A172 (cell line): ENCODE results near the gene ZNF236. TPM values are rescaled to one million over a fixed set of nuclear protein-coding genes. Genes with fewer than 3 reads are reported as not detected.

Experiments
- DNase-seq: peaks from one replicate; pipeline ENCODE4 v3.0.0-alpha.2; 2015; ENCODE audit warnings: low spot score
- total RNA-seq: library from RNA; depleted of rRNA; stranded (reverse); fragments of >200 nt; shearing (Covaris generic); gene quantifications from 2 replicates; pipeline ENCODE4 v1.2.3, GENCODE V29; 2014

ZNF236 gene
- total RNA-seq, 1 experiment from 2014 or later, result 15.1 TPM

DNA sequence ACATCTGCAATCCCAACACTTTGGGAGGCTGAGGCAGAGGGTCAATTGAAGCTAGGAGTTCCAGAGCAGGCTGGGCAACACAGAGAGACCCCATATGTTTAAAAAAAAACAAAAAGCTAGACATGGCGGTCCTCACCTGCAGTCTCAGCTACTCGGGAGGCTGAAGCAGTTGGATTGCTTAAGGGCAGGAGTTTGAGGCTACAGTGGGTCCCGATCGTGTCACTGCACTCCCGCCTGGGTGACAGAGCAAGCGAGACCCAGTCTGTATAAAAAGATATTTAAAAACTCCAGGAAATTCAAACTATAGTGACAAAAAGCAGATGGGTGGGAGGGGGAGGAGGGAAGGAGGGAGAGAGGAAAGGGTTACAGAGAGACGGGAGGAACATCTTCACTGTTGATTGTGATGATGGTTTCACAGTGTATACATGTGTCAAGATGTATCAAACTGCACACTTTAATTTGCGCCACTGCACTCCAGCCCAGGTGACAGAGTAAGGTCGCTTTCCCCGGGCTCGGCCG is 942 bp upstream of the ZNF236 start:
- no peak for DNase-seq

DNA sequence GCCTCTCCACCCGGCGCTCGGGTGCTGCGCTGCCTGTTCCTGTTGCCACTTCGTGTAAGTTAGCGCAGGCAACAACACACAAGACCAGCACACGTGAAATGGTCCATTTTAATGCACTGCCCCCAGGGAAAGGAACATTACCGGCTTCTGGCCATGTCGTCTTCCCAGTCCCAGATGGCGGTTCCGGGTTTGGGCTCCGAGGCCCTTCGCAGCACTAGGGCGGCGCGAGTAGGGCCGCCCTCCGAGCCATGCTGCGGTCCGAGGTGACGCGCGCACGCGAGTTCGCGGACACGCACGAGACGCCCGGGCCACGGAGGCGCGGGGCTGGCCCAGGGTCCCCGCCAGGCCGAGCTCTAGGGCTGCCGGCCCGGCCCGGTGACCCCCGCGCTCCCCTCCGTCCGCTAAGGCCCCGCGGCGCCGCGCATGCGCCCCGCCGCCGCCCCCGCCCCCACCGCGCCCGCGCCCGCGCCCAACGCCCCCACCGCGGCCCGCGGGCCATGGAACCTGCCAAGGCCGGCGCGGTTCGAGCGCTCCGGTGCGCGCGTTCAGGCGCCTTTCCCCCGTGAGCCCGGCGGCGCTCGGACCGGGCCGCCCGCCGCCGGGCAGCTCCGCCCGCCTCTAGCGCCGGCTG is 367 bp upstream of the ZNF236 start:
- peak; percentile 6 for DNase-seq

DNA sequence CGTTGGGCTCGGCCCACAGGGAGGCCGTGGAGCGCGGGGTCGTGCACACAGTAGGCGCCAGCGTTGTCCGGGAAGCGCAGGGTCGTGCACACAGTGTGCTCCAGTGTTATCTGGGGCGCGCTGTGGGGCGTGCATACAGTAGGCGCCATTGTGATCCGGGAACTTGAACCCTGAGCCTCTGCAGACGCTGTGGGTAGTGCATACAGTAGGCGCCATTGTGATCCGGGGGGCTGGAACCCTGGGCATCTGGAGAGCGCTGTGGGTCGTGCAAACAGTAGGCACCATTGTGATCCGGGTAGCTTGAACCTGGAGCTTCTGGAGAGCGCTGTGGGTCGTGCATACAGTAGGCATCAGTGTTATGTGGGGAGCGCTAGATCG is 793 bp downstream of the ZNF236 start:
- no peak for DNase-seq

DNA sequence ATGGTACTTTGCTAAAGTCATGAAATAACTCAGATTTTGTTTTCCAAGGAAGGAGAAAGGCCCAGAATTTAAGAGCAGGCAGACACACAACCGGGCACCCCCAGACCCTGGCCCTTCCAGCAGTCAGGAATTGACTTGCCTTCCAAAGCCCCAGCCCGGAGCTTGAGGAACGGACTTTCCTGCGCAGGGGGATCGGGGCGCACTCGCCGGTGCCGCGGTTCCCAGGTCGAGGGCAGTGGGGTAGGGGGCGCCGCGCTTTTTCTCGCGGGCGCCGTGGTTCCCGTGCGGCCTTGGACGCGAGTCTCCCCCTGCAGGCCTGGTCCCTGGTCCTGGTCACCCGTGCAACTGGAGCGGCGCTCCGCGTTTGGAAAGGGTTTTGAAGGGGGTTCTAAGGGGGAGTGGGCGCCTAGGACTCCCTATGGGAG is 1.2 kb downstream of the ZNF236 start:
- no peak for DNase-seq

DNA sequence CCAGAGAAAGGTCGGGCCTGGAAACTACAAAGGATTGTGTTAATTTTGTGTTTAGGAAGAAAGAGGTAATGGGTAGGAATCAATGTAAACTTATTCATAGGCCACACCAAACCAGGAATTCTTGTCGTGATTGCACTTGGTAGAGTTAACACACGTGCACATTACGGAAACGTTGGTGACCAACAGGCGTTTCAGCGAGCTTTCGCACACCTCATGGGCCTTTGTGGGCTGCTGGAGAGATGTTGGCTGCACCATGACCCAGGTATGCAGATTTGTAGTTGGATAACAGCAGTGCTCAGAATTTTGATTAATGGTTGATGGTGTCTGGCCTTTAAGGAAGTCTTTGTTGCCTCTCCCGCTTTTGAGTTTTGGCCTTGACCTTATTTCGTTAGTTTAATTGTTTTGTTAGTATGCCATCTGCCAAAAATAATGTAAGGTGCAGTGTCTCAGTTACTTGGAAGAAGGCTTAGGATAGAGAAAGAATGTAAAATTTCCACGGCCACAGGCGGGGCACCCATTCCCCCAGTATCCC is 1.9 kb downstream of the ZNF236 start:
- DNase-seq, result no peak

DNA sequence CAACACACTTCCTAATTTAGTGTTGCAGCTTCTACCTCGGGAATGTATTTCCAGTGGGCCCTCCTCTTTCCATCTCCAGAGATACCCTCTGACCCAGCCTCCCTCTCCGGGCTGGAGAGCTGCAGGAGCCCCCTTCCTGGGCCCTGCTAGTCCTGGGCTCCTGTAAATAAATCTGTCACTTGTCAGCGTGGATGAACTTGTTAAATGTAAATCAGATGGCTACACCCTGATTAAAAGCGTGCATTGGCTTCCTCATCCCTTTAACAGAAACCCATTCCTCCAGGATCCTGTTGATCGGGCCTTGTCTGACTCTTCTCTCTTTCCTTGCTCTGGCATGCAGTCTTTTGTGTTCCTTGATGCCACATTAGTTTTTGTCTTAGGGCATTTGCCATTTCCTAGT is 2.4 kb downstream of the ZNF236 start:
- DNase-seq, result no peak

DNA sequence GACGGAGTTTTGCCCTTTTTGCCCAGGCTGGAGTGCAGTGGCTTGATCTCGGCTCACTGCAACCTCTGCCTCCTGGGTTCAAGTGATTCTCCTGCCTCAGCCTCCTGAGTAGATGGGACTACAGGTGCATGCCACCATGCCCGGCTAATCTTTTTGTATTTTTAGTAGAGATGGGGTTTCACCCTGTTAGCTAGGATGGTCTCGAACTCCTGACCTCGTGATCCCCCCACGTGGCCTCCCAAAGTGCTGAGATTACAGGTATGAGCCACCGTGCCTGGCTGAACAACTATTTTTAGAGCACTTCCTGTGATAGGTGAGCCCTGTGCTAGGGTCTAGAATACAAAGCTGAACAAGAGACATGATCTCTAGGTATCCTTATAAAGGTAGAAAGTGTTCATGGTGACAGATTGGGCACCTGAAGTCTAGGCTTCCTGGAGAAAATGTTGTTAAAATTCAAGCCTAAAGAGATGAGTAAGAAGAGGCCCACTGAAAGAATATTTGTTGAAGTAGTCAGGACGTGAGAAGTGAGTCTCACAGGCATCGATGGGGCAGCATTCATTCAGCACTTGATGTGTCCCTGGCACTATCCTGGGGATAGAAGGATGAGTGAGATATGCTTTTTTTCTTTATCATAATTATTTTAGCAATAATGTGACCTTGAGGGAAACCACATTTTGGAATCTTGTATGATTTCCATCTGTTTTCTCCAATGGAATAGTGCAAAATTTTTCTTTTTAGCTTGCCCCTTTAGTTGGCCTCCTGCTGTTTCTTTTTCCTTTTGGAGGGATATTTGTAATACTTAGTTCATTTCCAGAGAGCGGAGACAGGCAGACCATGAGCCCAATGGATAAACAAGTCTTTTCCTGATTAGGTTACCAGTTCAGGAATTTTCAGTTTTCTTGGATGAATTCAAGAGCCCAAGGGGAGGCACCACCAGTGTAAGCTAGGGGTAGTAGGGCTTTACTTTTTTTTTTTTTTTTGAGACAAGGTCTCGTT is 5.1 kb downstream of the ZNF236 start:
- no peak for DNase-seq

DNA sequence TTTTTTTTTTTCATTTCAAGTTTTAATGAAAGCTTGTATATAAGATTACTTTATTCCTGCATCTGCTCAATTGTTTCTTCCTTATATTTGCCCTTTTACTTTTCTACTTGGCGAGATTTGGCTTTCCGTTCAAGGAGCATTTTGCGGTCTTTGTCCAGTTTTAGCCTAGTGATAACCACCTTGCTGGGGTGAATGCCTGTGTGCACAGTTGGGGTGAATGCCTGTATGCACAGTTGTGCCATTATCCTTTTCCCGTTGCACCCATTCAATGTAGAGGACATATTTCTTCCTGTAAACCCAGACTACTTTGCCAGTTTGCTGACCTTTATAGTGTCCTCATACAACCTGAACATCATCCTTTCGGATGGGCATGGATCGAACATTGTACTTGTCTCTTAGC is 12.0 kb downstream of the ZNF236 start:
- DNase-seq, result no peak

DNA sequence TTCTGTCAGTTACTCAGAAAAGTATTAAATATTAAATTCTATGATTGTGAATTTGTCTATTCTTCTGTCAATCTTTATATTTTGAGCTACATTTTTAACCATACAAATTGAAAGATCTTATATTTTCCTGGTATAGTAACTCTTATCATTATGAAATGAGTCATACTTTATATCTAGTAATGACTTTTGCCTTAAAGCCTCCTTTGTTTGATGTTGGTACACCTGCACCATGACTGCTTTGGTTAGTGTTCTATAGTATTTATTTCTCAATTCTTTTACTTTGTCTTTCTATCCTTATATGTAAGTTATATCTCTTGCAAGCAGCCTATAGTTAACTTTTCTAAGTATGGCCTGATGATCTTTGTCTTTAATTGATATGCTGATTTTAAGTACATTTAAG is 13.0 kb downstream of the ZNF236 start:
- DNase-seq, result no peak

DNA sequence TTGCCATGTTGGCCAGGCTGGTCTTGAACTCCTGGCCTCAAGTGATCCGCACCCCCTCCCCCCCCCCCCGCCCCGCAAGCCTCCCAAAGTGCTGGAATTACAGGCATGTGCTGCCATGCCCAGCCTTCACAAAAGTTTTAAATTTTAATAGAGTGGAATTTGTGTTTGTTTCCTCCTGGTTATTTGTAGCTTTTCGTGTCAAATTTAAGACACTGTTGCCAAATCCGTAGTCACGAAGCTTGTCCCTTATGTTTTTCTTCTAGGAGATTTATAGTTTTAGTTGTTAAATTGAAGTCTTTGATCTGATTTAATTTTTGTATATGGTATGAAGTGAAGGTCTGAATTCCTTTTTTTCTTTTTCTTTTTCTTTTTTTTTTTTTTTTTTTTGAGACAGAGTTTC is 14.7 kb downstream of the ZNF236 start:
- DNase-seq, result no peak

DNA sequence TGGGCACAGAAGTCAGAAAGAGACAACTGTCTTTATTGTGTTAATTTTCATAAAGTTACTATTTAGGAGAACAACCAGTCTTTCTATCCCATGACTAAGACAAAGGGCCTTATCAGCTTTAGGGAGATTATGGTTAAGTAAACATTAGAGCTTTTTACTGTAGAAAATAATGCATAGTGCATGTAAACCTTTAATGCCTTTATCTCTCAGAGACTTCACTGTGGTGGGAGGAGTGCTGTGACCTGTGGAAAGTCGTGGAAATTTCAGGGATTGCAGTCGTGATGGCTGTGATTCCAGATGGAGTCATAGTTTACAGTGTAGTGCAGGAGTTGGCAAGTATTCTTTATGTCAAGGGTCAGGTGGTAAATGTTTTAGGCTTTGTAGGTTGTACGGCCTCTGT is 15.8 kb downstream of the ZNF236 start:
- DNase-seq, result no peak

DNA sequence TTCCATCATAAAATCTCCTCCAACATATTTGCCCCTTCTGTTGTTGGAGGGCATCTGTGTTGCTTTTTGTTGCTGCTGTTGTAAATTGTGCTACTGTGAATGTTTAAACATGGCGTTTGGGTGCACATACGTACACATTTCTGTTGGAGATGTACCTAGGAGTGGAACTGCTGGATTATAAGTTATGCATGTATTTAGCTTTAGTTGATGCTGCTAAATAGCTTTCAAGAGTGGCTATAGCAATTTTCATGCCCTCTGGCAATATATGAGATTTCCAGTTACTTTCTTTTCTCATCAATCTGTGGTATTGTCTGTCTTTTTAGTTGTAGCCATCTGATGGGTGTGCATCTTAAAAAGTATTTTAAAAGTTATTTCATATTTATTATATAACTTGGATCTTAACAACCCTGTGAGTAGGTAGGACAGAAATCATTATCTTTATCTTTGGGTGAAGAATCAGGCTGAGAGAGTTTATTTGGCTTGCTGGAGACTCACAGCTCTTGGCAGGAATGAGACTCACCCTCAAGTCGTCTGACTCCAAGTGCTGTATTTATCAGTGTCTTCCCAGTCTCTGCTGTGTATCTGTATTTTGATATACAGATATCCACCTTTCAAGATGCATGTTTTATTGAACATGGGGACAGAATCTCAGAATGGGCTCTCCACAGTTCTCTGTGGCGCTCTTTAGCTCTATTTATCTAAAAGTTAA is 16.9 kb downstream of the ZNF236 start:
- no peak for DNase-seq

DNA sequence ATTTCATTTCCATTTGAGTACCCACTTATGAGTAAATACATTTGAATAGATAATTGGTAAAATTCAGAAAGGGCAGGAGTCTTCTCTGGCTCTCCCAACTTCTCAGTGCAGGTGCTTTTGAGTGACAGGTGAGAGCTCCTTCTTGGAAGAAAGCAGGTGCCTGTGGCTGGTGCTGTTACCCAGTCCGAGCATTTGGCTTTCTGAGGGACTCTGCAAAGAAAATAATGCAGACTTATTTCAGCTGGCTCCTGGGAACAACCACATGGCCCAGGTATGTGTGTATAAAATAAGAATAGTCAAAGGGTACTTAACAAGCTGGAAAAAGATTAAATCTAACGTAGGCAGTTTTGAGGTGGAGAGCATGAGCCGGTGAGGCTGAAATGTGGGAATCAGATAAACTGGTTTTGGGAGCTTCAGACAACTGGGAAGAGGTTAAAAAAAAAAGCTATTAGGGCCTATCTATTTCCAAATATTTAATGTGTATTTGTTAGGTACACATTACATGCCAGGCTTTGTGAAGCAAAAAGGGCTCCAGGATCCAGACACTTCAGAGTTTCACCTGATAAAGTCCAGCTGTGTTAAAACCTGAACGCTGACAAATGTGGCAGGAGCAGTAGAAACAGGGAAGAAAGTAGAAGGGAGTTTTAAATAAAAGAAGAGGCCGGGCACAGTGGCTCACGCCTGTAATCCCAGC is 20.6 kb downstream of the ZNF236 start:
- DNase-seq, result no peak

DNA sequence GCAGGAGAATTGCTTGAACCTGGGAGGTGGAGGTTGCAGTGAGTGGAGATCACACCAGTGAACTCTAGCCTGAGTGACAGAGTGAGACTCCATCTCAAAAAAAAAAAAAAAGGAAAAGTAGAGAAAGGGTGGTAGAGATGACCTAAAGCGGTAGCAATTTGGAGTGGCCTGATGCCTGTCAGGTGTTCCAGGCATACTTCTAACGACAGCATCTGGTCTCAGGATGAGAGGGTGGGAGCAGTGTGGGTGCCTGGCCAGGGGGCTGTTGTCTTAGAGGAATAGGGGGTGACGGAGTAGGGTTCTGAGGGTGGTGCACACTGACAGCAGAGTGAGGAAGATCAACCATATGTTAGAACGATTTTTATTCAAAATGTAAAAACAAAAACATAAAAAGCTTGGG is 21.8 kb downstream of the ZNF236 start:
- no peak for DNase-seq

DNA sequence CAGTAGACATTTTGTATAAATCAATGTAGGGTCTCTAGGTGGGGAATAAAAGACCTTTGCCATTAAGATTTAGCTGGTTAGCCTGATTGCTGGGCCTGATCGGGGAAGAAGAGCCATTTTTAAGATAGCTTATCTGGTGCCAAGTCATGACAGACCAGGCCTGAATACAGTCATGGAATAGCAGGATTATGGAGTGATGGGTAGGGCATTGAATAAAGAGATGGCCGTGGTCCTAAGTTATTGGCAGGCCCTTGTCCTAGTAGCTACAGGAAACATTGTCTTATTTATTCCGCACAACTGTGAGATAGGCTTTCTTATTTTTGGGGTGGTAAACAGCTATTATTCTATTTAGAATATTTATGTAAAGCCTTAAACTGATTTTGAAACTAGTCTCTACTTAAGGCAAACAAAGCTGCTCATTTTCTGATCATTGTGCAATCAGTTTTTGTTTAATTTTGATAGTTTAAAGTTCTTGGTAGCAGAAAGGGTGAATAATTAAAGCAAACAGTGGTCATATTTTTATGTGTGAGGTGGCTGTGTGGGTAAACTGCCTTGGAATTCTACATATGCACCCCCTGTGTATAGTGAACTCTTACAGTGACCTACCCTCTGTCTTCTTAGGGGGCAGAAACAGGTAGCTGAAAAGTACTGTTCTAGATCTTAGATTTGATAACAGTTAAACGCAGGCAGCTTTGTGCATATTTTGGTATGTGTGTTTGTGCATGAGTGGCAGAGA is 22.6 kb downstream of the ZNF236 start:
- no peak for DNase-seq

DNA sequence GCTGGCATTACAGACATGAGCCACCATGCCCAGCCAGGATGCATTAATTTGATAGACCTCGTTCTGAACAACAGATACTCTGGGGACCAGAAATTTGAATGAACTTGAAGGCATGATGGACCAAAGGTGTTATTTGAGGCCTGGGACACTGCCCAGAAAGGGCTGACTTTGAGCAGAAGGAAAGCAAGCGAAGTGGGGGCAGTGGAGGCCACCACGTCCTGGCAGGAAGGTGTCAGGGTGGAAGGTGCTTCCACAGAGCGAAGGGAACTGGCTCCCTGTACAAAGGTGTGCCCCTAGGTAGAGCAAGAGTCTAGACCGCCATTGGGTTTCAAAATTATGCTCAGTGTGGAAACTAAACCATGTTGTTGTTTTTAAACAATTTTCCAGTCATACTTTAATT is 23.9 kb downstream of the ZNF236 start:
- DNase-seq, result no peak

DNA sequence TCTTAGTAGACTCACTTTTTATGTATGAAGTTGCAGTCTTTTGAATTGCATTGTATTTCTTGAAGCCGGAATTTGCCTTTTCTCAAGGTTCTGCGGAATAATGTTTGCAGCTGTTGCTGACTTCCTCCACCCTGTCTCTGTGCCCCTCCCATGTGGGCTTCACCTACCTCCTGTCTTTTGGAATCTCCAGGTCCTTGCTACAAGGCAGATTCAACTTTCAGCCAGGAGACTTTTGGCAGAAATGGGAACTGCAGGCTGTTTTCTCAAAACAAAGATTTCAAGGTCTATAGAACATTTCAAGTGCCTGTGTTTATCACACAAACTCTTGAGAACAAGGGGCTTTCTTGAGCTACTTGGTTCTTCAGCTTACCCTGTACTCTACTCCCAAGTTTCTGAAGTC is 25.6 kb downstream of the ZNF236 start:
- no peak for DNase-seq

DNA sequence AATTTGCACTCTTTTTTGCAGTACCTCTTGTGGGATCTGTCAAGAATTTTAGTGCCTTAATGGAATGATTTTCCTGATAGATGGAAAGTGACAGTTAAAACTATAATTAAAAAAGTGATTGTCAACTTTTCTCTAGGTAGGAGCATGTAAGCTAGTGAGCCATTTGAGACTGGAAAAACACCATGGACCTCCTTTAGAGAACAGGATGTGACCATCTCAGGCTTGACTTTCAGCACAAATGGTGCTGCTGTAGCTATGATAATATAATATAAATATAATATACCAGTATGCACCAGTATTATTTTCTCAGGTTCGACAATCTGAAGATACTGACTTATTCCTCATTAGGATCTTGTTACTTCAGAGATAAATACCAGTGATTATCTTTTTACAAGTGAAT is 27.8 kb downstream of the ZNF236 start:
- no peak for DNase-seq

DNA sequence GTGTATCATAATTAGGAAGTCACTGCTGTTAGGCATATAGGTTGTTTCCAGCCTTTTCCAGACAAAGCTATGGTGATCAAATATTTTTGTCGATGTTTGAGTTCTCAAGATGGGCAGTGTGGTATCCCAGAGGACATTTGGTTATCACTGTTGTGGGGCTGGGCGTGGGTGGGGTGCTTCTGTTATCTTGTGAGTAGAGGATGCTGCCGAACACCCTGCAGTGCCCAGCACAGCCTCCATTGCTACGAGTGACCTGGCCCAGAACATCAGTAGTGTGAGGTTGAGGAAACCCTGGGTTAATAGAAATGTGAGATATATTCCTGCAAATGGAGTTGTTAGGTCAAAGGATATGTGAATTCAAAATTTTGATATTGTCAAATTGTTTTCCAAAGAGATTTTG is 33.2 kb downstream of the ZNF236 start:
- DNase-seq, result no peak

DNA sequence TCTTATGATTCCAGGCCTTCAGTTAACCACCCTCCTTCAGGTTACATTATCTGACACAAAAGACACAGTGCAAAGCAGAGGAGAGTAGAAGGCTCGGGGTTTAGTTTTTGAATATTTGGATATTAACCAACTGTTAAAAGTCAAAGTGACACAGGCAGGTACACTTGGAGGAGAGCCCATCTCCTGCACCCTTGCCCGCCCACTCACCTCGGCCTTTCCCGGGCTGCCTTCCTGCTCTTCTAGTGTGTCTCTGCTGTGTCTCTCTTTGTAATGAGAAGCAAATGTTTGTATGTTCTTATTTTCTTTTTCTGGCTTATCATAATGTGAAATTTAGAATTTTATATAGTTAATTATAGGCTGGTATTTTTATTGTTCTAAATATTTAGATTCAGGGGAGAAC is 35.1 kb downstream of the ZNF236 start:
- no peak for DNase-seq
